ENCODE results near the gene UBE2Q2.
"Not testable (repeated sequence)": the region's sequence is repeated elsewhere in the genome, so short reads cannot be mapped to it uniquely, and the experiment has no call there.

The UBE2Q2 gene

DNA sequence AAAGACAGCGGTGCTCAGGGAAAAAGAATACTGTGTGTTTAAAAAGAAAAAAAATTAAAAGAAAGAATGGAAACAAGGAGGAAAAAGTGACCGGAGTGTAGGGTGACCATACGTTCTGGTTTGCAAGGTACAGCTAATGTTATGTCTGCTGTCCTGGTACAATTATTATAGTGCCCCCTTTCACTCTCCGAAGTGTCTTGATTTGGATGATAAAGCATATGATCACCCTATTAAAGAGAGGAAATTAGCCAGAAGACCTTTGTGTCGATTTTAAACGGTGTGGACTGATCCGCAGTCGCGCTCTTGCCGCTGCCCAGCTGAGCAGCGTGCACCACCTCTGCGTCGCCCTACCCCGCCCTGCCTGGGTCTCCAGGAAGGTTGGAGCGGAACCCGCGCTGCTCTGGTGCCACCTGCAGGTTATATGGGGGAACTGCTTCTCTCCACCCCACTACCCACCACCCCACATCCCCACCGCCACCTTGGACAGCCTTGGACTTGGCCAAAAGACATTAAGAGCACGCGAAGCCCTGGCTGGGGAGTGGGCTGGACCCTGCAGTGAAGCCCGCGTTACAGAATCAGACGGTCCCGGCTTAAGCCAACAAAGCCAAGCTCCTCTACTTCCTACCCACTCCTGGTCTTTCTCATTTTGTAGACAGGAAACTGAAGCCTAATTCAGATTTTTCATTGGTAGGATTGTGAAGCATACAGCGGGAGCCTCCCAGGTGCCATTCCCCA lies 41.2 kb upstream of the UBE2Q2 start:
- Histone ChIP-seq H3K4me3 (IDR thresholded peaks at IDR 0.05; ENCODE audit: insufficient read depth, low read depth, low read length) (no peak overlapping the region), H3K79me2 (ENCODE audit: insufficient read depth, low read depth) (no peaks in the 10 kb centered on the region), H3K9ac (no peak overlapping the region; the same call in 1 of the 2 replicates), H2AFZ (ENCODE audit: low read depth) (peak overlapping the region; percentile 86), H3K27me3 (ENCODE audit: insufficient read depth, low read depth) (no peaks in the 10 kb centered on the region), H3K36me3 (ENCODE audit: insufficient read depth) (no peaks in the 10 kb centered on the region), H3K27ac (no peak overlapping the region), H3K4me1 (ENCODE audit: low read depth, poor library complexity, severe bottlenecking) (peaks cover 17% of the 10 kb centered on the region), H4K20me1 (ENCODE audit: insufficient read depth) (no peaks in the 10 kb centered on the region), H3K4me2 (peak overlapping the region; percentile 31; the same call in 1 of the 2 replicates)
- TF ChIP-seq, protein P1, sequence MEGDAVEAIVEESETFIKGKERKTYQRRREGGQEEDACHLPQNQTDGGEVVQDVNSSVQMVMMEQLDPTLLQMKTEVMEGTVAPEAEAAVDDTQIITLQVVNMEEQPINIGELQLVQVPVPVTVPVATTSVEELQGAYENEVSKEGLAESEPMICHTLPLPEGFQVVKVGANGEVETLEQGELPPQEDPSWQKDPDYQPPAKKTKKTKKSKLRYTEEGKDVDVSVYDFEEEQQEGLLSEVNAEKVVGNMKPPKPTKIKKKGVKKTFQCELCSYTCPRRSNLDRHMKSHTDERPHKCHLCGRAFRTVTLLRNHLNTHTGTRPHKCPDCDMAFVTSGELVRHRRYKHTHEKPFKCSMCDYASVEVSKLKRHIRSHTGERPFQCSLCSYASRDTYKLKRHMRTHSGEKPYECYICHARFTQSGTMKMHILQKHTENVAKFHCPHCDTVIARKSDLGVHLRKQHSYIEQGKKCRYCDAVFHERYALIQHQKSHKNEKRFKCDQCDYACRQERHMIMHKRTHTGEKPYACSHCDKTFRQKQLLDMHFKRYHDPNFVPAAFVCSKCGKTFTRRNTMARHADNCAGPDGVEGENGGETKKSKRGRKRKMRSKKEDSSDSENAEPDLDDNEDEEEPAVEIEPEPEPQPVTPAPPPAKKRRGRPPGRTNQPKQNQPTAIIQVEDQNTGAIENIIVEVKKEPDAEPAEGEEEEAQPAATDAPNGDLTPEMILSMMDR (conservative IDR thresholded peaks at IDR 0.05; ENCODE audit: low read depth, low read length) = peak; percentile 79

- H4K20me1 ChIP-seq (ENCODE audit: insufficient read depth); H3K79me2 ChIP-seq (ENCODE audit: insufficient read depth, low read depth); H2AFZ ChIP-seq (ENCODE audit: low read depth); H3K27ac ChIP-seq; H3K27me3 ChIP-seq (ENCODE audit: insufficient read depth, low read depth); H3K4me3 ChIP-seq (IDR thresholded peaks at IDR 0.05; ENCODE audit: insufficient read depth, low read depth, low read length); H3K4me2 ChIP-seq; H3K36me3 ChIP-seq (ENCODE audit: insufficient read depth); H3K9ac ChIP-seq; H3K4me1 ChIP-seq (ENCODE audit: low read depth, poor library complexity, severe bottlenecking): not testable (repeated sequence)
Observed at GRCh38 chr15:75807486-75807885, 35.8 kb upstream of the UBE2Q2 start.

DNA sequence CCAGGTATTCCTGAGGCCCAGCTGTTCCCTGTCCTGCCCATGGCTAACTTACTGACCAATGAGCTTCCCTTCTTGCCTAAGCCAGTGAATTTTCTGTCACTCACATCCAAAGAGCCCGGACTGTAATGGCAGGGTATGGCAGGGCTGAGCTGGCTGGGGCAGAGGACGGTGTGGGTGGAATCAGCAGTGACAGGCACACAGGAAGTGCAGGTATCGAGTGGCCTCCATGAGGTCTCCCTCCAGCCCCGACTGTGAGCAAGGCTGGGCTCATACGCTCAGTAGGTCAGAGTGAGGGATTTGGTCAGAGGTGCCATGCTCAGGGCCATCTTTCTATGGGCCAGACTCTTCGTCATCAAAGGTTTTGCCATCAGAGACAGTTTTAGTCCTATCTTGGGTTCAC lies 35.2 kb upstream of the UBE2Q2 start:
- H3K4me1 ChIP-seq (ENCODE audit: low read depth, poor library complexity, severe bottlenecking); H3K79me2 ChIP-seq (ENCODE audit: insufficient read depth, low read depth); H2AFZ ChIP-seq (ENCODE audit: low read depth); H3K27me3 ChIP-seq (ENCODE audit: insufficient read depth, low read depth); H3K9ac ChIP-seq; H4K20me1 ChIP-seq (ENCODE audit: insufficient read depth); H3K4me3 ChIP-seq (IDR thresholded peaks at IDR 0.05; ENCODE audit: insufficient read depth, low read depth, low read length); H3K27ac ChIP-seq; H3K36me3 ChIP-seq (ENCODE audit: insufficient read depth); H3K4me2 ChIP-seq: not testable (repeated sequence)

DNA sequence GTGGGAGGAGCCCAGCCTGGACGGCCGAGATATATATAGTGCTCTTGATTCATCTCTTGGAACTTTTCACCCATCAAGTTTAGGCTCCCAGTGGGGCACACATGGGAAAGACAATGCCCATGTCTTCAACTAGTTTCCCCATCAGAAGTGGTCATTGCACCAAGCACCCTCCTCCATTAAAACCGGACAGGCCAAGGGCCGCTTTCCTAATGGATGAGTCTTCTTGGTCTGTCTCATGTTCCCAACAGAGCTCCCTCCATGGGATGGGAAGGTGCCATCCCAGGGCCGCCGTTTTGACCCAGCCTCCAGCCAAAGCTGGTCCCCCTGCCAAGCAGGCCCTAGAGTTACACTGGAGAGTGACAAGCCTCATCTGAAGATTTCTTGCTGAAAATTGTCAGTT lies 34.7 kb upstream of the UBE2Q2 start:
- Histone ChIP-seq H3K4me3 (IDR thresholded peaks at IDR 0.05; ENCODE audit: insufficient read depth, low read depth, low read length) (no peak overlapping the region), H3K79me2 (ENCODE audit: insufficient read depth, low read depth) (no peaks in the 10 kb centered on the region), H3K27ac (no peak overlapping the region), H4K20me1 (ENCODE audit: insufficient read depth) (no peaks in the 10 kb centered on the region), H3K27me3 (ENCODE audit: insufficient read depth, low read depth) (no peaks in the 10 kb centered on the region), H3K36me3 (ENCODE audit: insufficient read depth) (no peaks in the 10 kb centered on the region), H3K4me1 (ENCODE audit: low read depth, poor library complexity, severe bottlenecking) (peaks cover 5% of the 10 kb centered on the region), H3K4me2 (no peak overlapping the region), H3K9ac (no peak overlapping the region), H2AFZ (ENCODE audit: low read depth) (no peak overlapping the region)
- TF ChIP-seq, protein P1 (conservative IDR thresholded peaks at IDR 0.05; ENCODE audit: low read depth, low read length) = no peak

DNA sequence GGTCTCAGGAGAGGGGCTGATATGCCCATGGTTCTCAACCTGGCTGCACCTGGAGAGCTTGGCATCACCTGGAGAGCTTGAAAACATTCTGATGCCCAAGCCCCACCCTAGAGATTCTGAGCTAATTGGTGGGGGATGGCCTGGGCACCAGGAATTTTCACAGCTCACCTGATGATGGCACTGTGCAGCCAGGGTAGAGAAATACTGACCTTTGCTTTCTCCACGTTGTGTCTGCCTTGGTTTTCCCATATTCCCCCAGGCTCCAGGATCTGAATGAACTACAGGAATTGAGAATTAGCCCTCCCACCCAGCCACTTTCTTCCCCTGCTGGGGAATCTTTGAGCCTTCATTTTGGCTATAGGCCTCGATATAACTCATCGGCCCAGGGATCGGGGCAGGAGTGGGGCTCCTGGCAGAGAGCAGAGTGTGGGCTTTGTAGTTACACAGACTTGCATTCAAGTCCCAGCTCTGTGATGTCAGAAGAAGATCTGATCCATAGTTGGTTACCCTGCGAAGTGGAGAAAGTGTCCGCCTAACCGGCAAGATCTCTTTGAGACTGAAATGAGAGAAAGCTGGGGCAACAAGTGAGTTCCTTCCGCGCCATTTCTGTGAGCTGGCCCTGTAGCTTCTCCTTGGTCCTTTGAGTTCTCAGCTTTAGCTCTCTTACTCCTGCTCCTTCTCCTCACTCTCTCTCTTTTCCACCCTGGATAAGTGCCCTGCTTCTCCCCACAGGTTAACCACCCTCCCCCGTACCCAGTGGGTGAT lies 33.1 kb upstream of the UBE2Q2 start:
- TF ChIP-seq, protein P1 (conservative IDR thresholded peaks at IDR 0.05; ENCODE audit: low read depth, low read length) = peak; percentile 33; the same call in 1 of the 2 replicates
- no peak overlapping the region for H3K4me2 ChIP-seq
- H3K27ac ChIP-seq = no peak overlapping the region
- H3K4me3 ChIP-seq (IDR thresholded peaks at IDR 0.05; ENCODE audit: insufficient read depth, low read depth, low read length) = no peak overlapping the region
- no peak overlapping the region for H3K9ac ChIP-seq
- no peaks in the 10 kb centered on the region for H3K4me1 ChIP-seq (ENCODE audit: low read depth, poor library complexity, severe bottlenecking)
- H3K27me3 ChIP-seq (ENCODE audit: insufficient read depth, low read depth) = no peaks in the 10 kb centered on the region
- no peak overlapping the region for H2AFZ ChIP-seq (ENCODE audit: low read depth)
- no peaks in the 10 kb centered on the region for H3K79me2 ChIP-seq (ENCODE audit: insufficient read depth, low read depth)
- H4K20me1 ChIP-seq (ENCODE audit: insufficient read depth) = no peaks in the 10 kb centered on the region
- no peaks in the 10 kb centered on the region for H3K36me3 ChIP-seq (ENCODE audit: insufficient read depth)
